ENCODE results near the gene C6orf89. TPM values are rescaled to one million over a fixed set of nuclear protein-coding genes. Genes with fewer than 3 reads are reported as not detected.
"Not testable (repeated sequence)": the region's sequence is repeated elsewhere in the genome, so short reads cannot be mapped to it uniquely, and the experiment has no call there.

C6orf89 gene
- polyA plus RNA-seq, 1 donor from 2014 or later = 29.9 TPM

DNA sequence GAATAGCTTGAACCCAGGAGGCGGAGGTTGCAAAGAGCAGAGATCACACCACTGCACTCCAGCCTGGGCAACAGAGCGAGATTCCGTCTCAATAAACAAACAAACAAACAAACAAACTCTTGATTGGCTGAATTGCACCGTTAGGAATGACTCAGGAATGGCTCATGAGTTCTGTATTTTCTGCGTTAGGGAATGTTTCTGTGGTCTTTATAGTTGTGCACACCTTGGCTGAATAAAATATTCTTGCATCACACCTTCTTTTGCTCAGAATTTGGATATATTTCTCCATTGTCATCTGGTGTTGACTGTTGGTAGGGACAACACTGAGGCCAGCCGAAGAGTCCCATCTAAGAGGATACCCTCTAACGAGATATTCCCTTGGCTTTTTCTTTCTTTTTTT lies 49.1 kb downstream of the C6orf89 start:
- Mint-ChIP-seq H3K4me3 (no peak overlapping the region), H3K36me3 (peaks cover 2% of the 10 kb centered on the region), H3K9me3 (no peaks in the 10 kb centered on the region), H3K4me1 (no peaks in the 10 kb centered on the region), H3K27ac (no peak overlapping the region), H3K27me3 (peaks cover 12% of the 10 kb centered on the region)

DNA sequence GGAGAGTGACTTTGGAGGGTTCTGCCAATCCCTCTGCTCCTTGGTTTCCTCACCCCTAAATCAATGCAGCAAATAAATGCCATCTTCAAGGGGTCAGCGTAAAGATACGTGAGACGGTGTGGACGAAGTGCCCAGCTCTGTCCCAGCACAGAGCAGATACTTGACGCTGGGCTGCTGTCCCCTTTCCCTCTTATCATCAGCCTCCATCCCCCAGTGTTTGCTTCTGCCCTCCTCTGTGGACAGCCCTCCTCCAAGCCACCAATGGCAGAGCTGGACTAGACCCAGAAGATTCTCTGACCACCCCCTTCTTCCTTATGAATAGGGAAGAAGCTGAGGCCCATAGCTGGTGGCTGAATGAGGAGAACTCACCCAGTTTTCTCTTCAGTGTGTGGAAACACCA lies 51.1 kb downstream of the C6orf89 start:
- Mint-ChIP-seq H3K9me3 (no peaks in the 10 kb centered on the region), H3K4me3 (no peak overlapping the region), H3K27ac (peak overlapping the region in 1 of 3 donors; percentile 81), H3K4me1 (peaks cover 0 to 2% (median 0%) of the 10 kb centered on the region in 3 donors), H3K27me3 (peaks cover 16% of the 10 kb centered on the region), H3K36me3 (peaks cover 2% of the 10 kb centered on the region)

DNA sequence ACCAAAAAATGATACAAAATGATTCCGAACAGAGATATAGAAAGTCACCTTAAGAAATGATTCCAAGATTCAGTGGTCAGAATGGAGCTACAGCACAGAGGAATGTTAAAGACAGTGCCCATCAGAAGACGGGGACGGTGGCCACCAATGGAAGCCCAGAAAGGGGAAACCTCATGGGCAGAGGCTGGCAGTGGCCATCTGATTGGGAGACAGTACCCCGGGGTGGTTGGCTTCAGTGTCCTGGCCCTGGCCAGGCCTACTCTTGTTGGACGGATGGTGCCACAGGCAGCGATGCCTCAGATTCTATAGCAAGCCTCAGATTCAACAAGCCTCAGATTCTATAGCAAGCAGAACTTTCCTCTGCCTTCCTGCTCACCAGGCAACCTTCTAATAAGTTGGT lies 52.1 kb downstream of the C6orf89 start:
- H3K9me3 Mint-ChIP-seq = no peaks in the 10 kb centered on the region
- H3K4me1 Mint-ChIP-seq = peaks cover 0 to 4% (median 0%) of the 10 kb centered on the region in 3 donors
- peaks cover 18% of the 10 kb centered on the region for H3K27me3 Mint-ChIP-seq
- H3K36me3 Mint-ChIP-seq = no peaks in the 10 kb centered on the region
- no peak overlapping the region for H3K4me3 Mint-ChIP-seq
- no peak overlapping the region for H3K27ac Mint-ChIP-seq

DNA sequence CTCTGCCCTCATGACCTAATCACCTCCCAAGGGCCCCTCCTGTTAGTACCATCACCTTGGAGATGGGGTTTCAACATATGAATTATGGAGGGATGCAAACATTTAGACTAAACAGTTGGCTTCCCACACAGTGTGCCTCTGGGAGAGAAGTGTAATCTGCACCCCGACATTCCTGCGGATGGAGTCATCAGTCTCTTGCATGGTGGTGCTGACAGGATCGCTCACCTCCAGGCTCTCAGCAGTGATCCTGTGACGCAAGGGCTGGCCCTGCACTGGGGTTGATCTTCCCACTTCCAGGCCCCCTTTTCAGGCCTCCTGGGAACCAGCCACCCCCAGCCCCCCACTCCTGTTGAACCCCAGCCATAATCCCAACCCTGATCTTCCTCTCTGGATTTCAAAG lies 52.8 kb downstream of the C6orf89 start:
- Mint-ChIP-seq H3K9me3 (no peaks in the 10 kb centered on the region), H3K4me3 (no peak overlapping the region), H3K36me3 (no peaks in the 10 kb centered on the region), H3K4me1 (peaks cover 0 to 8% (median 3%) of the 10 kb centered on the region in 3 donors), H3K27me3 (peaks cover 18% of the 10 kb centered on the region), H3K27ac (no peak overlapping the region)

DNA sequence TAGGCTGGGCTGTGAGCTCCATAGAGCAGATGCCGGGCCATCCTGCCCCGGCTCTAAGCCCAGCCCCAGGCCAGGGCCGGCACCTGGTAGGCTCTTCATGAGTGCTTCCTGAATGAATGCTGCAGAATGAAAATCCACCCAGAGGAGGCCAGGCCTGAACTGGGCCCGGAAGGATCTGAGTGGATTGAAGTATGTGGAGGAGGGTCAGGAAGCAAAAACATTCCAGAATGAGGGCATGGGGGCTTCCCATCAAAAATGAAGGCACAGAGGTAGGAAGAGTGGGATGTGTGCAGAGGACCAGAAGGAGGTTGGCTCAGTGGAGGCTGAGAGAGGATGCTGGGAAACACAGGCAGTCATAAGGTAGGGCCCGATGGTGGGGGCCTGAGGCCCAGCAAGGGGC lies 53.3 kb downstream of the C6orf89 start:
- not testable (repeated sequence) for H3K4me1 Mint-ChIP-seq, H3K27ac Mint-ChIP-seq
- H3K4me3 Mint-ChIP-seq = peak overlapping the region in 1 of 4 donors; percentile 73

DNA sequence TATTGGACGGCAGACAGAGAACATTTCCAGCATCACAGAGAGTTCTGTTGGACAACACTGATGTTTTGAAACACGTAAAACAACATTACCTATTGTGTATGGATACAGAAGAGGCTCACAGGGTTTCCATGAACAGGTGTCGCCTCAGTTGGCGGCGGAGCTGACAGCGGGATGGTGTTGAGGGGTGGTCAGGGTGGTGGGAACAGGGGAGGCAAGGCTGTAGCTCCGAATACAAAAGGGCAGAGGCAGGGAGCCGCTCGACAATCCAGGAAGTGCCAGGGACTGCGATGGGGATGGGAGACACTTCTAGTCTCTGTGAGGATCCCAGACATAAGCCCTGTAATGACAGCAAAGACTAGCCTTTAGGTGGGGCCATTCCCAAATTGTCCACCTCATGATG lies 54.3 kb downstream of the C6orf89 start:
- Mint-ChIP-seq H3K9me3 (no peaks in the 10 kb centered on the region), H3K27me3 (peaks cover 18% of the 10 kb centered on the region), H3K4me3 (peak overlapping the region in 1 of 4 donors; percentile 84), H3K27ac (no peak overlapping the region), H3K36me3 (no peaks in the 10 kb centered on the region), H3K4me1 (peaks cover 3 to 14% (median 6%) of the 10 kb centered on the region in 3 donors)

More for the DNA sequence above, 53.3 kb downstream of the C6orf89 start:
- H3K36me3 Mint-ChIP-seq, H3K9me3 Mint-ChIP-seq: not testable (repeated sequence)
- peaks cover 18% of the 10 kb centered on the region for H3K27me3 Mint-ChIP-seq

DNA sequence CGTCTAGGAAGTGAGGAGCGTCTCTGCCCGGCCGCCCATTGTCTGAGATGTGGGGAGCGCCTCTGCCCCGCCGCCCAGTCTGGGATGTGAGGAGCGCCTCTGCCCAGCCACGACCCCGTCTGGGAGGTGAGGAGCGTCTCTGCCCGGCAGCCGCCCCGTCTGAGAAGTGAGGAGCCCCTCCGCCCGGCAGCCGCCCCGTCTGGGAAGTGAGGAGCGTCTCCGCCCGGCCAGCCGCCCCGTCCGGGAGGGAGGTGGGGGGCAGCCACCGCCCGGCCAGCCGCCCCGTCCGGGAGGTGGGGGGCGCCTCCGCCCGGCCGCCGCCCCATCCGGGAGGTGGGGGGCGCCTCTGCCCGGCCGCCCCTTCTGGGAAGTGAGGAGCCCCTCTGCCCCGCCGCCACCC lies 55.8 kb downstream of the C6orf89 start:
- not testable (repeated sequence) for H3K36me3 Mint-ChIP-seq, H3K27ac Mint-ChIP-seq, H3K9me3 Mint-ChIP-seq, H3K4me3 Mint-ChIP-seq
- Mint-ChIP-seq H3K27me3 (peaks cover 19% of the 10 kb centered on the region), H3K4me1 (peaks cover 3 to 14% (median 9%) of the 10 kb centered on the region in 3 donors)

DNA sequence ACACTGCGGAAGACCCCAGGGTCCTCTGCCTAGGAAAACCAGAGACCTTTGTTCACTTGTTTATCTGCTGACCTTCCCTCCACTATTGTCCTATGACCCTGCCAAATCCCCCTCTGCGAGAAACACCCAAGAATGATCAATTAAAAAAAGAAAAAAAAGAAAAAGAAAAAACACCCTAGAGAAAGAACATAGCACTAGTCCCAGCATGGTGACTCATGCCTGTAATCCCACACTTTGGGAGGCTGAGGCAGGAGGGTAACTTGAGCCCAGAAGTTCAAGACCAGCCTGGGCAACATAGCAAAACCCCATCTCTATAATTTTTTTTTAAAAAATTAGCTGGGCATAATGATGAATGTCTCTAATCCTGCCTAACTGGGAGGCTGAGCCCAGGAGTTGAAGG lies 56.6 kb downstream of the C6orf89 start:
- H3K36me3 Mint-ChIP-seq, H3K9me3 Mint-ChIP-seq, H3K4me3 Mint-ChIP-seq, H3K27ac Mint-ChIP-seq: not testable (repeated sequence)
- peaks cover 3 to 14% (median 9%) of the 10 kb centered on the region in 3 donors for H3K4me1 Mint-ChIP-seq
- H3K27me3 Mint-ChIP-seq = peaks cover 15% of the 10 kb centered on the region

DNA sequence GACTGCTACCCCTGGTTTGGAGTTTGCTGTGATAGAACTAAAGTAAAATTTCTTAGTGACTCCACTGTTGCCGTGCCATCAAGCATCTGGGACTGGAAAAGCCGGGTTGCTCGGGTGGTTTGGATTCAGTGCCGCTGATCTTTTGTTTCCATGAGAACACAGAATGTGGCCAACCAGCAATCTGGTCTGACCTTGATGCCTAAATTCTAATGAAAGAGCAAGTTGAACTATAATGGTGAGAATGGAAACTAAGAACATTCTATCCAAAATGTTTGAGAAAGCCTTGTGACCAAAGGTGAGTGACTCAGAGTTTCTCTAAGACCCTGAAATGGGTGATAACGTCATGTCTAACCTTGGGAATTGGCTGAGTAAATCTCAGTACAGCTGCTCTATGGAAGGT lies 58.9 kb downstream of the C6orf89 start:
- Mint-ChIP-seq H3K9me3 (peaks cover 0 to 2% (median 0%) of the 10 kb centered on the region in 3 donors), H3K27ac (peak overlapping the region in 1 of 3 donors; percentile 33), H3K4me1 (peaks cover 8 to 18% (median 13%) of the 10 kb centered on the region in 3 donors), H3K4me3 (no peak overlapping the region), H3K27me3 (peaks cover 8% of the 10 kb centered on the region), H3K36me3 (no peaks in the 10 kb centered on the region)

DNA sequence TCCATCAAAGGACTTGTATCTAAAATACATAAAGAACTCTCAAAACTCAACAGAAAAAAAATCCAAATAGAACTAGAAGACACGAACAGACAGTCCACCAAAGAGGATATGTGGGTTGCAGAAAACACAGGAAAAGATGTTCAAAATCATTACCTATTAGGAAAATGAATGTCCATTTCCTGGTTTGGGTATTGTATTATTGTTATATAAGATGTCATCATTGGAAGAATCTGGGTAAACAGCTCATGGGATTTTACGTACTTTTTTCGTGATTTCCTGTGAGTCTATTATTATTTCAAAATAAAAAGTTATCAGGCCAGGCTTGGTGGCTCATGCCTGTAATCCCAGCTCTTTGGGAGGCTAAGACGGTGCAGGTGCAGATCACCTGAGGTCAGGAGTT lies 59.5 kb downstream of the C6orf89 start:
- H3K27me3 Mint-ChIP-seq = peaks cover 6% of the 10 kb centered on the region
- peaks cover 8 to 18% (median 13%) of the 10 kb centered on the region in 3 donors for H3K4me1 Mint-ChIP-seq
- H3K36me3 Mint-ChIP-seq = no peaks in the 10 kb centered on the region
- no peak overlapping the region for H3K4me3 Mint-ChIP-seq
- H3K27ac Mint-ChIP-seq = peak overlapping the region in 1 of 3 donors; percentile 21
- H3K9me3 Mint-ChIP-seq = peaks cover 0 to 2% (median 0%) of the 10 kb centered on the region in 3 donors

DNA sequence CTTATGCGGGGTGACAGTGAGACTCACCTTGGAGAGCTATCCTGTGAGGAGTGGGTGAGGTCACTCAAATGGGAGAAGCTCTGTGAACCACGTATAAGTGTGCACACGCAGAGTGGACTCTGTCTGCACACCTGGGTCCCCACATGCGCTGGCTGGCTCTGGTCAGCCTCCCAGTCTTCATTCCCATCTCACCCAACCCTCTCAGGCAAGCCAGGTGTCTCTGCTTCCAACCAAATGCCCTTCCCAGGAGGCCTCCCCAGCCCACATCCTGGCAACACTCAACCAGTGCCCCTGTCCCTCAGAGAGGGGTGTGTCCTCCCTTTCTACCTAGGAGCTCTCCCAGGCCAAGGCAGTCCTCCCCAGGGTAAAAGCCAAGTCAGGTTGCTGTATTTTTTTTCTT lies 60.8 kb downstream of the C6orf89 start:
- Mint-ChIP-seq H3K4me3 (no peak overlapping the region), H3K36me3 (no peaks in the 10 kb centered on the region), H3K27ac (no peak overlapping the region), H3K4me1 (peaks cover 8 to 17% (median 13%) of the 10 kb centered on the region in 3 donors), H3K27me3 (peaks cover 5% of the 10 kb centered on the region), H3K9me3 (peaks cover 0 to 2% (median 0%) of the 10 kb centered on the region in 3 donors)

DNA sequence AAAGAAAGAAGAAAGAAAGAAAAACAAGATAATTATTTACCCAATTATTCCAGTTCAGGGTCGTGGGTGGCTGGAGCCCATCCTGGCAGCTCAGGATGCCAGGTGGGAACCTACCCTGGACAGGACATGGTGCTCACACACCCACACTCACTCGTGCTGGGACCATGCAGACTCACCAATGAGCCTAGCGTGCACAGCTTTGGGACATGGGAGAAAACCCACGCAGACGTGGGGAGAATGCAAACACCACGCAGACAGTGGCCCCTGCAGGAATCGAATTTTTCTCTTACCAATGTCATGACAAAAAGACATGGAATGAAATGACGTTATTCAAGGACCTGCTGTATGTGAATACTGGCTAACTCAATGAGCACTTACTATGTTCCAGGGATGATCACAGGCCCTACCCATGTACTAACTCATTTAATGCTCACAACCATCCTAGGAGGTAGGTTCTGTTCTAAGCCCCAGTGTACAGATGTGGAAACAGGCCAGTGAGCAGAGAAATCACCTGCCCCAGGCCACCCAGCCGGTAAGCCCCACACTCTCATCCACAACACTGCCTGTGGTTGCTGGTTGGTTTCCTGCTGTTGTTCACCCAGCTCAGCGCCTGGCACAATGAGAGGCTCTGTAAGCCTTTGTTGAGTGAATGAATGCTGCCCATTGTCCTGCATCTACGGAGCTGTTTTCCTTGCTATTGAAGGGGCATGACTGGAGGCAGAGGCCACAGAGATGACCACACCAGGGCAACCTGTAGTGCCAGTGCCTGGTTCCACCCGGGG lies 62.0 kb downstream of the C6orf89 start:
- H3K27ac Mint-ChIP-seq = peak overlapping the region in 1 of 3 donors; percentile 74
- H3K9me3 Mint-ChIP-seq = peaks cover 0 to 2% (median 0%) of the 10 kb centered on the region in 3 donors

DNA sequence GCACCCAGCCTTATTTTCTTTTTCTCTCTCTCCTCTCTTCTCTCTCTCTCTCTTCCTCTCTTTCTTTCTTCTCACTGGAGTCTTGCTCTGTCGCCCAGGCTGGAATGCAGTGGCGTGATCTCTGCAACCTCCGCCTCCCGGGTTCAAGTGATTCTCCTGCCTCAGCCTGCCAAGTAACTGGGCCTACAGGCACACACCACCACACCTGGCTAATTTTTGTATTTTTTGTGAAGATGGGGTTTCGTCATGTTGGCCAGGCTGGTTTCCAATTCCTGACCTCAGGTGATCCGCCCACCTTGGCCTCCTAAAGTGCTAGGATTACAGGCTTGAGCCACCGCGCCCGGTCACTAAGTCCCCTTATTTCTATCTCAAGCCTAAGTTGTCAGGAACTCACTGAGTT lies 63.3 kb downstream of the C6orf89 start:
- H3K27me3 Mint-ChIP-seq, H3K9me3 Mint-ChIP-seq, H3K36me3 Mint-ChIP-seq: not testable (repeated sequence)
- peak overlapping the region in 1 of 4 donors; percentile 72 for H3K4me3 Mint-ChIP-seq
- peaks cover 9 to 20% (median 19%) of the 10 kb centered on the region in 3 donors for H3K4me1 Mint-ChIP-seq
- H3K27ac Mint-ChIP-seq = peak overlapping the region in 1 of 3 donors; percentile 70

More for the DNA sequence above, 62.0 kb downstream of the C6orf89 start:
- Mint-ChIP-seq H3K4me1 (peaks cover 8 to 15% (median 13%) of the 10 kb centered on the region in 3 donors), H3K4me3 (no peak overlapping the region), H3K36me3 (no peaks in the 10 kb centered on the region), H3K27me3 (peaks cover 3% of the 10 kb centered on the region)

DNA sequence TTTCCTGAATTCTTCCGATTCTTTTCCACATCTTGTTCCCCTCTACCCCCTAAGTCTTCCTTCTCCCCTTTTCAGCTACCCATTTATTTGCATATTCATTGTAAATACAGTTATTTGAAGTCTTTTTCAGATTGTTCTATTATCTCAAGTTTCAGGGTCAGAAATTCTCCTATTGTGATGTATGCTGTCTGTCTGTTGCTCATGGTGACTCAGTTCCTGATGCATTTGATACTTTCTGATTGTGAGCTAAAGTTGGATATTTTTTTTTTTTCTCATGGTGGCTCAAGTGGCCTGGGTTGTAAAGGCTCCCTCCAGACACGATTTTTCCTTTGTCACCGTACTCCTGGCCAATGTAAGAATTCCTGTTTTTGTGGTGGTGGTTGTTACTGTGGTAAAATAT lies 63.9 kb downstream of the C6orf89 start:
- H3K9me3 Mint-ChIP-seq = peaks cover 0 to 2% (median 0%) of the 10 kb centered on the region in 3 donors
- H3K36me3 Mint-ChIP-seq = no peaks in the 10 kb centered on the region
- H3K4me1 Mint-ChIP-seq = peaks cover 15 to 23% (median 21%) of the 10 kb centered on the region in 3 donors
- H3K4me3 Mint-ChIP-seq = no peak overlapping the region
- H3K27me3 Mint-ChIP-seq = peaks cover 3% of the 10 kb centered on the region
- no peak overlapping the region for H3K27ac Mint-ChIP-seq

DNA sequence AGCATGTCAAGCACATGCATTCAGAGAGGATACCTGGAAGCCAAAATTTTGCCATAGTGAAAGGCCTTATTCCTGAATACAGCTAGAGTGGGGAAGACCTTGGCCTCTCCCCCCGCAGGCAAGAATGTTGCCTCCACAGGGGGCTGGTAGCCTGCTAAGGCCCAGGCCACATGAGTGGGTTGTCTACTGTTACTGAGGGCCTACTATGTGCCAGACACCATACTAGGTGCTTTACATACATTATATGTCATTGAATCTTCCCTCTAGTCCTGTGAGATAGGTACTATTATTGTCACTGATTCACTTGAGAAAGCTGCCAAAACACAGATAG lies 68.1 kb downstream of the C6orf89 start:
- H3K4me1 Mint-ChIP-seq = peaks cover 19 to 29% (median 23%) of the 10 kb centered on the region in 3 donors
- no peaks in the 10 kb centered on the region for H3K36me3 Mint-ChIP-seq
- H3K27ac Mint-ChIP-seq = no peak overlapping the region
- H3K4me3 Mint-ChIP-seq = peak overlapping the region in 2 of 4 donors; percentile 11 to 58
- peaks cover 9% of the 10 kb centered on the region for H3K27me3 Mint-ChIP-seq
- no peaks in the 10 kb centered on the region for H3K9me3 Mint-ChIP-seq
